Measurements from ENCODE around the gene YTHDF2. TPM values are rescaled to one million over a fixed set of nuclear protein-coding genes. Genes with fewer than 3 reads are reported as not detected.

Gene YTHDF2
- polyA plus RNA-seq, 1 of the 3 experiments (the other 2 are of a cell fraction), result 45.2 TPM

GRCh38 chr1:28807046-28807445 lies 70.3 kb downstream of the YTHDF2 start:
- no peaks in the 10 kb centered on the region for H3K36me3 ChIP-seq (replicated peaks in 1 of 2; ENCODE audit: control insufficient read depth in 1 of 2, insufficient read depth in 2 of 2, low read length in 1 of 2)
- no peak overlapping the region for H3K4me2 ChIP-seq
- no peaks in the 10 kb centered on the region for H3K9me3 ChIP-seq
- no peaks in the 10 kb centered on the region for H3K9me2 ChIP-seq
- H3K27ac ChIP-seq (ENCODE audit: low read depth in 2 of 2, low read length in 1 of 2), result no peak overlapping the region
- TF ChIP-seq MEF2A (IDR thresholded peaks at IDR 0.05; ENCODE audit: borderline replicate concordance, low read depth), result no peak
- TF ChIP-seq, protein P1, sequence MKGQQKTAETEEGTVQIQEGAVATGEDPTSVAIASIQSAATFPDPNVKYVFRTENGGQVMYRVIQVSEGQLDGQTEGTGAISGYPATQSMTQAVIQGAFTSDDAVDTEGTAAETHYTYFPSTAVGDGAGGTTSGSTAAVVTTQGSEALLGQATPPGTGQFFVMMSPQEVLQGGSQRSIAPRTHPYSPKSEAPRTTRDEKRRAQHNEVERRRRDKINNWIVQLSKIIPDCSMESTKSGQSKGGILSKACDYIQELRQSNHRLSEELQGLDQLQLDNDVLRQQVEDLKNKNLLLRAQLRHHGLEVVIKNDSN (IDR thresholded peaks at IDR 0.05; ENCODE audit: borderline replicate concordance, low read depth), result no peak
- no peak for TF ChIP-seq FOXJ3 (CRISPR knock-in tag; IDR thresholded peaks at IDR 0.05)
- TF ChIP-seq RAD21 (IDR thresholded peaks at IDR 0.05; ENCODE audit: low read length), result no peak
- no peak for TF ChIP-seq POLR2AphosphoS5 (IDR thresholded peaks at IDR 0.05; ENCODE audit: low read depth, low read length)
- no peak for TF ChIP-seq FOXM1 (IDR thresholded peaks at IDR 0.05; ENCODE audit: low read depth)
- TF ChIP-seq RCOR1 (IDR thresholded peaks at IDR 0.05; ENCODE audit: low read length), result no peak
- no peak for TF ChIP-seq PBX3 (IDR thresholded peaks at IDR 0.05)
- no peak for TF ChIP-seq NRF1 (IDR thresholded peaks at IDR 0.05; ENCODE audit: low read depth, low read length)
- TF ChIP-seq EP300 (IDR thresholded peaks at IDR 0.05; ENCODE audit: borderline replicate concordance in 1 of 2, low read depth in 1 of 2, low read length in 1 of 2), result no peak
- no peak for TF ChIP-seq FOSL2 (IDR thresholded peaks at IDR 0.05; ENCODE audit: borderline replicate concordance, low read depth)
- no peak for TF ChIP-seq TCF12 (IDR thresholded peaks at IDR 0.05)
- TF ChIP-seq EZH2phosphoT487 (IDR thresholded peaks at IDR 0.05; ENCODE audit: borderline replicate concordance, low read depth), result no peak
- no peak for TF ChIP-seq NFIC (IDR thresholded peaks at IDR 0.05; ENCODE audit: borderline replicate concordance)
- TF ChIP-seq MXI1 (IDR thresholded peaks at IDR 0.05; ENCODE audit: low read depth, low read length), result no peak
- no peak overlapping the region for H3K4me3 ChIP-seq (ENCODE audit: low read depth in 2 of 2, low read length in 1 of 2)
- H3F3A ChIP-seq (replicated peaks; ENCODE audit: insufficient read depth), result no peaks in the 10 kb centered on the region
- ChIA-PET CTCF (interaction anchor here (2.0 to 39.4 kb wide), 2 partner anchors 22 to 68 kb away, joined by 8 to 894 read pairs; no protein-coding TSS in a partner anchor), POLR2A (no interaction called here)
- H3K9ac ChIP-seq, result no peak overlapping the region
- H3K4me1 ChIP-seq (ENCODE audit: control insufficient read depth in 1 of 2, insufficient read depth in 2 of 2, low read depth in 1 of 2, low read length in 1 of 2), result no peaks in the 10 kb centered on the region; a peak in 1 of 4 replicates
- no peak overlapping the region for H2AFZ ChIP-seq (ENCODE audit: low read depth)
- WGBS (ENCODE audit: low lambda C conversion rate), result 78% methylated on average over 4 of the region's 4 CpGs
- no peaks in the 10 kb centered on the region for H4K20me1 ChIP-seq (ENCODE audit: insufficient read depth)
- H3K79me2 ChIP-seq (ENCODE audit: insufficient read depth), result no peaks in the 10 kb centered on the region
- H3K27me3 ChIP-seq (ENCODE audit: insufficient read depth), result peaks cover 16% of the 10 kb centered on the region
- no peak for DNase-seq

GRCh38 chr1:28807986-28808385 lies 71.2 kb downstream of the YTHDF2 start:
- CTCF ChIA-PET, result interaction anchor here (0.7 to 39.4 kb wide), 2 partner anchors 17 to 67 kb away, joined by 3 to 894 read pairs; no protein-coding TSS in a partner anchor
- no peaks in the 10 kb centered on the region for H3K9me3 ChIP-seq
- POLR2A ChIA-PET, result no interaction called here
- DNase-seq, result no peak
- no peaks in the 10 kb centered on the region for H3K9me2 ChIP-seq
- H3K4me2 ChIP-seq, result no peak overlapping the region
- H3K36me3 ChIP-seq (replicated peaks in 1 of 2; ENCODE audit: control insufficient read depth in 1 of 2, insufficient read depth in 2 of 2, low read length in 1 of 2), result no peaks in the 10 kb centered on the region
- H3K4me1 ChIP-seq (ENCODE audit: control insufficient read depth in 1 of 2, insufficient read depth in 2 of 2, low read depth in 1 of 2, low read length in 1 of 2), result peaks cover 0 to 8% of the 10 kb centered on the region in 2 experiments; a peak in 1 of 4 replicates
- no peaks in the 10 kb centered on the region for H3K79me2 ChIP-seq (ENCODE audit: insufficient read depth)
- H3K27me3 ChIP-seq (ENCODE audit: insufficient read depth), result peaks cover 16% of the 10 kb centered on the region
- WGBS (ENCODE audit: low lambda C conversion rate), result 72% methylated on average over 4 of the region's 4 CpGs
- no peaks in the 10 kb centered on the region for H4K20me1 ChIP-seq (ENCODE audit: insufficient read depth)
- no peak overlapping the region for H3K9ac ChIP-seq
- H3F3A ChIP-seq (replicated peaks; ENCODE audit: insufficient read depth), result no peaks in the 10 kb centered on the region
- no peak overlapping the region for H3K27ac ChIP-seq (ENCODE audit: low read depth in 2 of 2, low read length in 1 of 2)
- no peak overlapping the region for H3K4me3 ChIP-seq (ENCODE audit: low read depth in 2 of 2, low read length in 1 of 2)
- TF ChIP-seq CTCF (IDR thresholded peaks at IDR 0.05) (no peak), RAD21 (IDR thresholded peaks at IDR 0.05; ENCODE audit: low read length) (no peak), NRF1 (IDR thresholded peaks at IDR 0.05; ENCODE audit: low read depth, low read length) (no peak), TAF1 (IDR thresholded peaks at IDR 0.05; ENCODE audit: borderline replicate concordance, low read depth, low read length) (no peak), CHD2 (IDR thresholded peaks at IDR 0.05; ENCODE audit: low read length, partially characterized antibody) (no peak), JUND (IDR thresholded peaks at IDR 0.05) (no peak), RXRA (IDR thresholded peaks at IDR 0.05; ENCODE audit: borderline replicate concordance, low read depth) (no peak), PBX3 (IDR thresholded peaks at IDR 0.05) (no peak)
- TF ChIP-seq, protein P2, sequence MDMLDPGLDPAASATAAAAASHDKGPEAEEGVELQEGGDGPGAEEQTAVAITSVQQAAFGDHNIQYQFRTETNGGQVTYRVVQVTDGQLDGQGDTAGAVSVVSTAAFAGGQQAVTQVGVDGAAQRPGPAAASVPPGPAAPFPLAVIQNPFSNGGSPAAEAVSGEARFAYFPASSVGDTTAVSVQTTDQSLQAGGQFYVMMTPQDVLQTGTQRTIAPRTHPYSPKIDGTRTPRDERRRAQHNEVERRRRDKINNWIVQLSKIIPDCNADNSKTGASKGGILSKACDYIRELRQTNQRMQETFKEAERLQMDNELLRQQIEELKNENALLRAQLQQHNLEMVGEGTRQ (IDR thresholded peaks at IDR 0.05; ENCODE audit: borderline replicate concordance, low read depth, low read length), result no peak
- H2AFZ ChIP-seq (ENCODE audit: low read depth), result no peak overlapping the region

All from SK-N-SH (cell line).